IPS DF 4.7 (cell line): Measurements from ENCODE around the gene BRINP2.

Experiments used
- DNase-seq: peaks from one replicate; pipeline ENCODE4 v3.0.0-alpha.2; 2013; ENCODE audit warnings: low spot score; ENCODE audit errors: extremely low read depth

BRINP2 gene

GRCh38 chr1:177274687-177275211 is 104.0 kb downstream of the BRINP2 start:
- no peak for DNase-seq

- DNase-seq = no peak
These were observed 105.0 kb downstream of the BRINP2 start for GRCh38 chr1:177275736-177276135.

- no peak for DNase-seq
These were observed 108.0 kb downstream of the BRINP2 start for GRCh38 chr1:177278626-177279390.

- DNase-seq = no peak
These were observed 111.1 kb downstream of the BRINP2 start for GRCh38 chr1:177281901-177282300.

- DNase-seq = no peak
These were observed 112.2 kb downstream of the BRINP2 start for GRCh38 chr1:177282976-177283375.

- no peak for DNase-seq
These were observed 112.6 kb downstream of the BRINP2 start for GRCh38 chr1:177283380-177283779.

- no peak for DNase-seq
These were observed 115.6 kb downstream of the BRINP2 start for GRCh38 chr1:177286396-177286795.

- DNase-seq = no peak
These were observed 116.5 kb downstream of the BRINP2 start for GRCh38 chr1:177287270-177287669.

GRCh38 chr1:177287994-177288393 is 117.2 kb downstream of the BRINP2 start:
- DNase-seq = no peak

GRCh38 chr1:177289532-177289931 is 118.8 kb downstream of the BRINP2 start:
- DNase-seq = no peak

- no peak for DNase-seq
These were observed 129.7 kb downstream of the BRINP2 start for GRCh38 chr1:177300431-177300830.

GRCh38 chr1:177301425-177302124 is 130.8 kb downstream of the BRINP2 start:
- DNase-seq = no peak

GRCh38 chr1:177302357-177303044 is 131.7 kb downstream of the BRINP2 start:
- DNase-seq = no peak

- DNase-seq = no peak
These were observed 134.6 kb downstream of the BRINP2 start for GRCh38 chr1:177305040-177306018.

- DNase-seq = no peak
These were observed 135.3 kb downstream of the BRINP2 start for GRCh38 chr1:177306019-177306415.

- no peak for DNase-seq
These were observed 136.2 kb downstream of the BRINP2 start for GRCh38 chr1:177306981-177307380.

GRCh38 chr1:177307771-177308170 is 137.0 kb downstream of the BRINP2 start:
- DNase-seq = no peak

GRCh38 chr1:177309880-177310279 is 139.1 kb downstream of the BRINP2 start:
- no peak for DNase-seq

GRCh38 chr1:177310326-177310725 is 139.6 kb downstream of the BRINP2 start:
- DNase-seq = no peak

GRCh38 chr1:177311111-177311510 is 140.4 kb downstream of the BRINP2 start:
- DNase-seq = no peak

GRCh38 chr1:177311586-177311985 is 140.8 kb downstream of the BRINP2 start:
- DNase-seq = no peak
